Caco-2 (cell line): Measurements from ENCODE around the gene CPED1. TPM values are rescaled to one million over a fixed set of nuclear protein-coding genes. Genes with fewer than 3 reads are reported as not detected.
"Not testable (repeated sequence)": the region's sequence is repeated elsewhere in the genome, so short reads cannot be mapped to it uniquely, and the experiment has no call there.

Experiments used
- BruUV-seq: library from RNA; stranded (reverse); fragments of 400-500 nt; replicated peaks from 2 replicates; lab custom pipeline; 2021; lab: Mats Ljungman, UMichigan
- CTCF ChIA-PET: fragments of 300-600 bp; sonication (Branson Sonifier 250); formaldehyde crosslinking; loops from one replicate; lab custom pipeline; 2022; ENCODE audit warnings: antibody characterized with exemption; lab: Charles Lee
- POLR2A ChIA-PET: fragments of 300-600 bp; sonication (Branson Sonifier 250); formaldehyde crosslinking; loops from one replicate; lab custom pipeline; 2022; ENCODE audit warnings: antibody characterized with exemption; lab: Charles Lee
- DNase-seq, 2 experiments: peaks; one replicate each; pipeline versions ENCODE4 v3.0.0 to v3.0.0-alpha.2; 2020 to 2022
- H3K27me3 ChIP-seq: replicated peaks from 2 replicates; pipeline ENCODE4 v1.6.0; 2011; ENCODE audit warnings: low read length; ENCODE audit not compliant: control insufficient read depth, insufficient read depth
- H3K36me3 ChIP-seq: 2 replicates; pipeline ENCODE4 v1.5.1; 2011; ENCODE audit warnings: low read length; ENCODE audit not compliant: control insufficient read depth, insufficient read depth
- H3K4me1 ChIP-seq: fragments of 250-450 bp; sonication (Bioruptor Pico); 2 replicates; pipeline ENCODE4 v1.5.1; 2020; ENCODE audit warnings: mild to moderate bottlenecking
- H3K4me3 ChIP-seq: 2 replicates; pipeline ENCODE4 v1.5.1; 2011; ENCODE audit warnings: low read depth, mild to moderate bottlenecking, control low read depth, low read length
- H3K9me3 ChIP-seq: fragments of 250-450 bp; sonication (Bioruptor Pico); 2 replicates; pipeline ENCODE4 v1.5.1; 2020; ENCODE audit warnings: mild to moderate bottlenecking, moderate library complexity
- H3K27ac Mint-ChIP-seq: one replicate; pipeline ENCODE4 v1.8.0; 2022; ENCODE audit warnings: mixed read lengths; ENCODE audit not compliant: unreplicated experiment
- H3K27me3 Mint-ChIP-seq: one replicate; pipeline ENCODE4 v1.8.0; 2022; ENCODE audit warnings: mixed read lengths; ENCODE audit not compliant: insufficient read depth, unreplicated experiment
- H3K36me3 Mint-ChIP-seq: one replicate; pipeline ENCODE4 v1.8.0; 2022; ENCODE audit warnings: mild to moderate bottlenecking, mixed read lengths; ENCODE audit not compliant: insufficient read depth, unreplicated experiment
- H3K4me1 Mint-ChIP-seq: one replicate; pipeline ENCODE4 v1.8.0; 2022; ENCODE audit warnings: low read depth, mixed read lengths; ENCODE audit not compliant: unreplicated experiment
- H3K4me3 Mint-ChIP-seq: one replicate; pipeline ENCODE4 v1.8.0; 2022; ENCODE audit warnings: mild to moderate bottlenecking, moderate library complexity, mixed read lengths; ENCODE audit not compliant: unreplicated experiment
- H3K9me3 Mint-ChIP-seq: one replicate; pipeline ENCODE4 v1.8.0; 2022; ENCODE audit warnings: mixed read lengths; ENCODE audit not compliant: unreplicated experiment
- CTCF ChIP-seq, 2 experiments: fragments of 200-600 bp in 1 of 2; IDR thresholded peaks; 1 replicate in 1 of 2; 2 replicates in 1 of 2; pipeline versions ENCODE4 v1.5.1 to v1.8.0; 2011 to 2022; ENCODE audit warnings: antibody characterized with exemption in 1 of 2, control low read depth in 1 of 2, inconsistent platforms in 1 of 2, low read depth in 1 of 2, low read length in 1 of 2, mild to moderate bottlenecking in 1 of 2, moderate library complexity in 1 of 2; ENCODE audit not compliant: insufficient read depth in 1 of 2, severe bottlenecking in 1 of 2, unreplicated experiment in 1 of 2
- intact Hi-C: fragments of 100-400 bp; cut with micrococcal nuclease; formaldehyde crosslinking; loops from one replicate; pipeline ENCODE4 v1.10.0; 2022; ENCODE audit not compliant: unreplicated experiment
- total RNA-seq: library from RNA; stranded (reverse); gene quantifications from 2 replicates; pipeline ENCODE4 v1.2.3, GENCODE V29; 2022

CPED1 gene
- total RNA-seq, 1 experiment from 2014 or later = 0.23 TPM

- H3K4me1 ChIP-seq = no peaks in the 10 kb centered on the region
- no peaks in the 10 kb centered on the region for H3K27me3 ChIP-seq
- H3K36me3 ChIP-seq = no peaks in the 10 kb centered on the region
- H3K4me1 Mint-ChIP-seq = peaks cover 12% of the 10 kb centered on the region
- H3K36me3 Mint-ChIP-seq = no peaks in the 10 kb centered on the region
- no peak overlapping the region for H3K4me3 ChIP-seq
- no peak overlapping the region for H3K27ac Mint-ChIP-seq
- H3K9me3 ChIP-seq = no peaks in the 10 kb centered on the region
- ChIA-PET CTCF (no interaction called here), POLR2A (no interaction called here)
- no peak for TF ChIP-seq CTCF (IDR thresholded peaks at IDR 0.05; ENCODE audit: insufficient read depth in 1 of 2, low read depth in 1 of 2, low read length in 1 of 2, severe bottlenecking in 1 of 2, unreplicated experiment in 1 of 2)
- no peak for DNase-seq
- H3K4me3 Mint-ChIP-seq = no peak overlapping the region
- peaks cover 9% of the 10 kb centered on the region for H3K9me3 Mint-ChIP-seq
- intact Hi-C loops = no loop called here
- no TSS peak for BruUV-seq
- H3K27me3 Mint-ChIP-seq = no peaks in the 10 kb centered on the region
Measured at GRCh38 chr7:121003986-121004685, 15.6 kb downstream of the CPED1 start.

- H3K27me3 ChIP-seq, H3K4me1 ChIP-seq, H3K27me3 Mint-ChIP-seq, POLR2A ChIA-PET, H3K9me3 ChIP-seq, H3K27ac Mint-ChIP-seq, BruUV-seq, H3K9me3 Mint-ChIP-seq, H3K36me3 Mint-ChIP-seq, intact Hi-C loops, CTCF ChIA-PET, H3K4me3 Mint-ChIP-seq, H3K4me3 ChIP-seq, H3K36me3 ChIP-seq, DNase-seq: not testable (repeated sequence)
- peaks cover 12% of the 10 kb centered on the region for H3K4me1 Mint-ChIP-seq
Measured at GRCh38 chr7:121005058-121005457, 16.5 kb downstream of the CPED1 start.

- Mint-ChIP-seq H3K4me3 (no peak overlapping the region), H3K36me3 (no peaks in the 10 kb centered on the region), H3K27ac (no peak overlapping the region), H3K9me3 (peaks cover 9% of the 10 kb centered on the region), H3K4me1 (peaks cover 12% of the 10 kb centered on the region), H3K27me3 (no peaks in the 10 kb centered on the region)
- Histone ChIP-seq H3K9me3 (no peaks in the 10 kb centered on the region), H3K4me1 (no peaks in the 10 kb centered on the region), H3K27me3 (no peaks in the 10 kb centered on the region), H3K36me3 (no peaks in the 10 kb centered on the region), H3K4me3 (no peak overlapping the region)
- DNase-seq = no peak
- POLR2A ChIA-PET = no interaction called here
- CTCF ChIA-PET = no interaction called here
- intact Hi-C loops = no loop called here
- TF ChIP-seq CTCF (IDR thresholded peaks at IDR 0.05; ENCODE audit: insufficient read depth in 1 of 2, low read depth in 1 of 2, low read length in 1 of 2, severe bottlenecking in 1 of 2, unreplicated experiment in 1 of 2) = no peak
- BruUV-seq = no TSS peak
Measured at GRCh38 chr7:121005996-121006584, 17.6 kb downstream of the CPED1 start.
